Measurements from ENCODE around the gene DEFB128. TPM values are rescaled to one million over a fixed set of nuclear protein-coding genes. Genes with fewer than 3 reads are reported as not detected.
"Not testable (repeated sequence)": the region's sequence is repeated elsewhere in the genome, so short reads cannot be mapped to it uniquely, and the experiment has no call there.

The DEFB128 gene
- total RNA-seq, 1 donor from 2014 or later = not detected

- no peak overlapping the region for H3K27ac ChIP-seq (ENCODE audit: low read depth, low read length)
- no peaks in the 10 kb centered on the region for H3K79me2 ChIP-seq (ENCODE audit: insufficient read depth, low read length)
- Mint-ChIP-seq H3K27ac (ENCODE audit: unreplicated experiment) (no peak overlapping the region), H3K36me3 (ENCODE audit: low read depth, unreplicated experiment) (no peaks in the 10 kb centered on the region), H3K27me3 (ENCODE audit: low read depth, unreplicated experiment) (peaks cover 42% of the 10 kb centered on the region), H3K9me3 (ENCODE audit: unreplicated experiment) (no peaks in the 10 kb centered on the region), H3K4me3 (ENCODE audit: unreplicated experiment) (no peak overlapping the region), H3K4me1 (ENCODE audit: low read depth, unreplicated experiment) (no peaks in the 10 kb centered on the region)
- TF ChIP-seq EZH2 (IDR thresholded peaks at IDR 0.05; ENCODE audit: insufficient read depth, low read length) = no peak
- peak; percentile 58 for TF ChIP-seq CTCF (IDR thresholded peaks at IDR 0.05; ENCODE audit: insufficient read depth, low read depth, low read length)
- no peaks in the 10 kb centered on the region for H3K4me1 ChIP-seq (ENCODE audit: insufficient read depth, low read length)
- DNase-seq (ENCODE audit: low read depth) (peak; percentile 55), FAIRE-seq (peak; percentile 81)
- no peak overlapping the region for H2AFZ ChIP-seq (ENCODE audit: low read depth, low read length)
- no peak overlapping the region for H3K4me2 ChIP-seq (ENCODE audit: low read length)
- H3K36me3 ChIP-seq (ENCODE audit: insufficient read depth, low read length) = no peaks in the 10 kb centered on the region
- H3K9ac ChIP-seq (ENCODE audit: low read length) = no peak overlapping the region
- H3K4me3 ChIP-seq (ENCODE audit: insufficient read depth, low read depth, low read length) = no peak overlapping the region
- no peaks in the 10 kb centered on the region for H3K9me3 ChIP-seq (ENCODE audit: insufficient read depth, low read depth, low read length)
- no peaks in the 10 kb centered on the region for H4K20me1 ChIP-seq (ENCODE audit: insufficient read depth, low read length)
- peaks cover 9% of the 10 kb centered on the region for H3K27me3 ChIP-seq (ENCODE audit: insufficient read depth, low read length)
Measured at GRCh38 chr20:208942-209566, 19.5 kb upstream of the DEFB128 start.

- H3K4me3 Mint-ChIP-seq (ENCODE audit: unreplicated experiment); H3K4me3 ChIP-seq (ENCODE audit: insufficient read depth, low read depth, low read length); H3K4me1 Mint-ChIP-seq (ENCODE audit: low read depth, unreplicated experiment); DNase-seq (ENCODE audit: low read depth); H3K27me3 ChIP-seq (ENCODE audit: insufficient read depth, low read length); H2AFZ ChIP-seq (ENCODE audit: low read depth, low read length); H4K20me1 ChIP-seq (ENCODE audit: insufficient read depth, low read length); H3K4me1 ChIP-seq (ENCODE audit: insufficient read depth, low read length); H3K27ac Mint-ChIP-seq (ENCODE audit: unreplicated experiment); FAIRE-seq; H3K27ac ChIP-seq (ENCODE audit: low read depth, low read length); H3K36me3 Mint-ChIP-seq (ENCODE audit: low read depth, unreplicated experiment); H3K79me2 ChIP-seq (ENCODE audit: insufficient read depth, low read length); H3K9me3 Mint-ChIP-seq (ENCODE audit: unreplicated experiment); H3K36me3 ChIP-seq (ENCODE audit: insufficient read depth, low read length); H3K9ac ChIP-seq (ENCODE audit: low read length); H3K4me2 ChIP-seq (ENCODE audit: low read length); H3K9me3 ChIP-seq (ENCODE audit: insufficient read depth, low read depth, low read length): not testable (repeated sequence)
- H3K27me3 Mint-ChIP-seq (ENCODE audit: low read depth, unreplicated experiment) = peaks cover 45% of the 10 kb centered on the region
Measured at GRCh38 chr20:203630-204029, 14.1 kb upstream of the DEFB128 start.

- Histone ChIP-seq H2AFZ (ENCODE audit: low read depth, low read length) (no peak overlapping the region), H3K4me2 (ENCODE audit: low read length) (no peak overlapping the region), H3K79me2 (ENCODE audit: insufficient read depth, low read length) (no peaks in the 10 kb centered on the region), H3K27me3 (ENCODE audit: insufficient read depth, low read length) (no peaks in the 10 kb centered on the region), H3K9ac (ENCODE audit: low read length) (no peak overlapping the region), H3K9me3 (ENCODE audit: insufficient read depth, low read depth, low read length) (no peaks in the 10 kb centered on the region), H3K4me1 (ENCODE audit: insufficient read depth, low read length) (no peaks in the 10 kb centered on the region), H3K4me3 (ENCODE audit: insufficient read depth, low read depth, low read length) (no peak overlapping the region), H3K27ac (ENCODE audit: low read depth, low read length) (no peak overlapping the region), H3K36me3 (ENCODE audit: insufficient read depth, low read length) (no peaks in the 10 kb centered on the region), H4K20me1 (ENCODE audit: insufficient read depth, low read length) (no peaks in the 10 kb centered on the region)
- DNase-seq (ENCODE audit: low read depth) (no peak), FAIRE-seq (no peak)
- H3K4me3 Mint-ChIP-seq (ENCODE audit: unreplicated experiment) = no peak overlapping the region
- TF ChIP-seq CTCF (IDR thresholded peaks at IDR 0.05; ENCODE audit: insufficient read depth, low read depth, low read length) (no peak), EZH2 (IDR thresholded peaks at IDR 0.05; ENCODE audit: insufficient read depth, low read length) (no peak)
- peaks cover 42% of the 10 kb centered on the region for H3K27me3 Mint-ChIP-seq (ENCODE audit: low read depth, unreplicated experiment)
- H3K27ac Mint-ChIP-seq (ENCODE audit: unreplicated experiment) = no peak overlapping the region
- H3K9me3 Mint-ChIP-seq (ENCODE audit: unreplicated experiment) = peaks cover 7% of the 10 kb centered on the region
- no peaks in the 10 kb centered on the region for H3K4me1 Mint-ChIP-seq (ENCODE audit: low read depth, unreplicated experiment)
- no peaks in the 10 kb centered on the region for H3K36me3 Mint-ChIP-seq (ENCODE audit: low read depth, unreplicated experiment)
Measured at GRCh38 chr20:199996-200395, 10.5 kb upstream of the DEFB128 start.

Measured in astrocyte (in vitro differentiated cells and primary cell).